ENCODE measurements around the gene TXLNB. TPM values are rescaled to one million over a fixed set of nuclear protein-coding genes. Genes with fewer than 3 reads are reported as not detected.

TXLNB gene
- total and polyA plus RNA-seq, 4 donors: 0.15 to 0.23 (median 0.17) TPM; not detected in 1

- TF ChIP-seq HNF4G (IDR thresholded peaks at IDR 0.05) (no peak), YY1 (IDR thresholded peaks at IDR 0.05) (no peak), FOXA2 (IDR thresholded peaks at IDR 0.05) (no peak), EGR1 (IDR thresholded peaks at IDR 0.05; ENCODE audit: low read depth in 2 of 2) (no peak)
These were observed 29.1 kb downstream of the TXLNB start (continued) for GRCh38 chr6:139262519-139263300.

DNA sequence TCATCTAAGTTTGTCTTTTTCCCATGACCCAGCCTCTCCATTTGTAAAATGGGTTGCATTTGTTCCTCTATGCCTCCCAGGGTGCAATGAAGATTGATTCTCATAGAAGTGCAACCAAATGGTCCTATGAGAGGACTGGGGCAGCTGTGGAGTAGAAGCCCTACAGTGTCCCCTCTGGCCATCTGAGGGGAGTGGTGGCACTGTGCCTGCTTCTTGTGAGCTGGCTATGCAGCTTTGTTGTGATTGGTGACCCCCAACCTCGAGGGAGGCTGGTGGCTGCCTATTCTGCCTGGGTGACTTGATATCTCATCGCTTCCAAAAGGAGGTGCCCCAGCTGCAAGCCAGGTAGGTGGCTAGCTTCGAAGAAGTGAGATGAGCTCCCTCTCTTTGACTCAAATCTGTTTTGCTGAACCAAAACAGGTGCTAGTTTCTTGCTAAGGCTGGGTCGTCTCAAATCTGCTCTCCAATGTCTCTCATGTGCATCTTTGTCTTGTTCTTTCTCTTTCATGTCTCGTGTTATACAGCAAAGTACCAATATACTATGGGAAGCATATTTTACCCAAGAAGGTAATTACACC lies 33.9 kb downstream of the TXLNB start:
- Histone ChIP-seq H3K4me3 (ENCODE audit: low read depth in 1 of 3, low read length in 3 of 3) (no peak overlapping the region), H3K36me3 (ENCODE audit: control insufficient read depth in 4 of 4, insufficient read depth in 3 of 4, low read depth in 1 of 4, low read length in 3 of 4) (no peaks in the 10 kb centered on the region), H3K9me3 (ENCODE audit: control insufficient read depth in 4 of 4, low read length in 3 of 4) (no peaks in the 10 kb centered on the region), H3K27me3 (ENCODE audit: control insufficient read depth in 4 of 4, insufficient read depth in 4 of 4, low read length in 3 of 4) (no peaks in the 10 kb centered on the region), H3K9ac (ENCODE audit: low read depth in 1 of 2, low read length in 2 of 2) (no peak overlapping the region), H3K4me1 (ENCODE audit: control insufficient read depth in 4 of 4, insufficient read depth in 4 of 4, low read length in 3 of 4) (no peaks in the 10 kb centered on the region), H3K27ac (ENCODE audit: low read depth in 1 of 2, low read length in 2 of 2) (no peak overlapping the region)
- TF ChIP-seq RAD21 (IDR thresholded peaks at IDR 0.05) (no peak), NR2F2 (IDR thresholded peaks at IDR 0.05) (no peak), YY1 (IDR thresholded peaks at IDR 0.05) (no peak), RXRA (IDR thresholded peaks at IDR 0.05) (no peak), SP1 (IDR thresholded peaks at IDR 0.05) (no peak), GABPA (IDR thresholded peaks at IDR 0.05 in 1 of 2, conservative IDR thresholded peaks at IDR 0.05 in 1 of 2) (no peak), FOXA2 (IDR thresholded peaks at IDR 0.05) (no peak), TAF1 (conservative IDR thresholded peaks at IDR 0.05) (no peak), ATF3 (IDR thresholded peaks at IDR 0.05) (no peak), JUND (IDR thresholded peaks at IDR 0.05) (no peak), HNF4G (IDR thresholded peaks at IDR 0.05) (no peak), REST (IDR thresholded peaks at IDR 0.05) (no peak), HNF4A (conservative IDR thresholded peaks at IDR 0.05) (no peak), FOXA1 (IDR thresholded peaks at IDR 0.05) (no peak), ZBTB33 (IDR thresholded peaks at IDR 0.05) (no peak), EGR1 (IDR thresholded peaks at IDR 0.05; ENCODE audit: low read depth in 2 of 2) (no peak)
- TF ChIP-seq, protein P1, sequence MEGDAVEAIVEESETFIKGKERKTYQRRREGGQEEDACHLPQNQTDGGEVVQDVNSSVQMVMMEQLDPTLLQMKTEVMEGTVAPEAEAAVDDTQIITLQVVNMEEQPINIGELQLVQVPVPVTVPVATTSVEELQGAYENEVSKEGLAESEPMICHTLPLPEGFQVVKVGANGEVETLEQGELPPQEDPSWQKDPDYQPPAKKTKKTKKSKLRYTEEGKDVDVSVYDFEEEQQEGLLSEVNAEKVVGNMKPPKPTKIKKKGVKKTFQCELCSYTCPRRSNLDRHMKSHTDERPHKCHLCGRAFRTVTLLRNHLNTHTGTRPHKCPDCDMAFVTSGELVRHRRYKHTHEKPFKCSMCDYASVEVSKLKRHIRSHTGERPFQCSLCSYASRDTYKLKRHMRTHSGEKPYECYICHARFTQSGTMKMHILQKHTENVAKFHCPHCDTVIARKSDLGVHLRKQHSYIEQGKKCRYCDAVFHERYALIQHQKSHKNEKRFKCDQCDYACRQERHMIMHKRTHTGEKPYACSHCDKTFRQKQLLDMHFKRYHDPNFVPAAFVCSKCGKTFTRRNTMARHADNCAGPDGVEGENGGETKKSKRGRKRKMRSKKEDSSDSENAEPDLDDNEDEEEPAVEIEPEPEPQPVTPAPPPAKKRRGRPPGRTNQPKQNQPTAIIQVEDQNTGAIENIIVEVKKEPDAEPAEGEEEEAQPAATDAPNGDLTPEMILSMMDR (IDR thresholded peaks at IDR 0.05; ENCODE audit: low read depth, low read length, missing input control): no peak
- TF ChIP-seq, protein P2, sequence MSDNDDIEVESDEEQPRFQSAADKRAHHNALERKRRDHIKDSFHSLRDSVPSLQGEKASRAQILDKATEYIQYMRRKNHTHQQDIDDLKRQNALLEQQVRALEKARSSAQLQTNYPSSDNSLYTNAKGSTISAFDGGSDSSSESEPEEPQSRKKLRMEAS (IDR thresholded peaks at IDR 0.05): no peak
- 75% methylated on average over 5 of the region's 5 CpGs for WGBS
- no peak for DNase-seq (ENCODE audit: low spot score)

All from liver (tissue), 9 donors.